ENCODE results near the gene BORCS8. TPM values are rescaled to one million over a fixed set of nuclear protein-coding genes. Genes with fewer than 3 reads are reported as not detected.
A peak's percentile ranks its signal among the peaks of the same experiment; 100 is the strongest.

The BORCS8 gene
- polyA plus RNA-seq, 2 of the 4 experiments (the other 2 are of a cell fraction) = 9.1 to 10.6 TPM

DNA sequence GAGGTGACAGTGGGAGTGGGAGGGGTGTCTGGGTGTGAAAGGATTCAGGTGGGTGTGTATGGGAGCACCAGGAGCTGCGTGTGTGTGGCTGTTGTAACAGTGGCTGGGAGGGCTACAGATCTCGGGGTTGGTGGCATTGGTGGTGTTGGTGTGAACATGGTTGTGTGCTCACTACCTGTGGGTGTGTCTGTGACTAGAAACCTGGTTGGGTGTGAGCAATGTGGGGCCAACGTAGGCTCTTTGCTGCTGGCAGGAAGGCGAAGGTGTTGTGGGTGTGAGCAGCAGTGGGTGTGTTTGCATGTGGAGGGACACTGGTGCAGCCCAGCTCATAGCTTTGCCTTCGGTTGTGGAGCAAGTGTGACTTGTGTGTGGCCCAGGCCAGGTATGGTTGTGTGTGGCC lies 15.0 kb upstream of the BORCS8 start:
- ChIA-PET CTCF (no interaction called here), POLR2A (no interaction called here)
- Histone ChIP-seq H3K4me3 (no peak overlapping the region), H3K4me1 (0 out of 3 replicates have a peak, but pooled peaks cover 5% of the 10 kb centered on the region), H3K4me2 (no peak overlapping the region), H3K9me3 (no peaks in the 10 kb centered on the region), H3K27ac (no peak overlapping the region)
- no peak for TF ChIP-seq CHD4 (IDR thresholded peaks at IDR 0.05; ENCODE audit: borderline replicate concordance)
- no peak for TF ChIP-seq TP53 (CRISPR knock-in tag; IDR thresholded peaks at IDR 0.05)
- no peak for TF ChIP-seq KDM1A (IDR thresholded peaks at IDR 0.05; ENCODE audit: low read depth)
- TF ChIP-seq CBX2 (IDR thresholded peaks at IDR 0.05; ENCODE audit: borderline replicate concordance, low read depth) = no peak
- TF ChIP-seq ZC3H11A (IDR thresholded peaks at IDR 0.05) = no peak
- no peak for TF ChIP-seq HOXA7 (CRISPR knock-in tag; IDR thresholded peaks at IDR 0.05)
- TF ChIP-seq EHF (CRISPR knock-in tag; IDR thresholded peaks at IDR 0.05) = no peak
- TF ChIP-seq ZSCAN20 (CRISPR knock-in tag; IDR thresholded peaks at IDR 0.05) = no peak
- TF ChIP-seq MAZ (IDR thresholded peaks at IDR 0.05; ENCODE audit: borderline replicate concordance, low read depth, low read length) = no peak
- no peak for TF ChIP-seq POLR2A (IDR thresholded peaks at IDR 0.05; ENCODE audit: low read length)
- no peak for TF ChIP-seq SREBF2 (IDR thresholded peaks at IDR 0.05)
- no peak for TF ChIP-seq JUNB (IDR thresholded peaks at IDR 0.05)
- no peak for TF ChIP-seq EP300 (IDR thresholded peaks at IDR 0.05)
- WGBS (ENCODE audit: missing lambda C conversion rate) = 9% methylated on average over 3 of the region's 5 CpGs
- DNase-seq (ENCODE audit: low read depth in 1 of 2, low spot score in 1 of 2) = no peak
- no peak for FAIRE-seq
- ATAC-seq = no peak

DNA sequence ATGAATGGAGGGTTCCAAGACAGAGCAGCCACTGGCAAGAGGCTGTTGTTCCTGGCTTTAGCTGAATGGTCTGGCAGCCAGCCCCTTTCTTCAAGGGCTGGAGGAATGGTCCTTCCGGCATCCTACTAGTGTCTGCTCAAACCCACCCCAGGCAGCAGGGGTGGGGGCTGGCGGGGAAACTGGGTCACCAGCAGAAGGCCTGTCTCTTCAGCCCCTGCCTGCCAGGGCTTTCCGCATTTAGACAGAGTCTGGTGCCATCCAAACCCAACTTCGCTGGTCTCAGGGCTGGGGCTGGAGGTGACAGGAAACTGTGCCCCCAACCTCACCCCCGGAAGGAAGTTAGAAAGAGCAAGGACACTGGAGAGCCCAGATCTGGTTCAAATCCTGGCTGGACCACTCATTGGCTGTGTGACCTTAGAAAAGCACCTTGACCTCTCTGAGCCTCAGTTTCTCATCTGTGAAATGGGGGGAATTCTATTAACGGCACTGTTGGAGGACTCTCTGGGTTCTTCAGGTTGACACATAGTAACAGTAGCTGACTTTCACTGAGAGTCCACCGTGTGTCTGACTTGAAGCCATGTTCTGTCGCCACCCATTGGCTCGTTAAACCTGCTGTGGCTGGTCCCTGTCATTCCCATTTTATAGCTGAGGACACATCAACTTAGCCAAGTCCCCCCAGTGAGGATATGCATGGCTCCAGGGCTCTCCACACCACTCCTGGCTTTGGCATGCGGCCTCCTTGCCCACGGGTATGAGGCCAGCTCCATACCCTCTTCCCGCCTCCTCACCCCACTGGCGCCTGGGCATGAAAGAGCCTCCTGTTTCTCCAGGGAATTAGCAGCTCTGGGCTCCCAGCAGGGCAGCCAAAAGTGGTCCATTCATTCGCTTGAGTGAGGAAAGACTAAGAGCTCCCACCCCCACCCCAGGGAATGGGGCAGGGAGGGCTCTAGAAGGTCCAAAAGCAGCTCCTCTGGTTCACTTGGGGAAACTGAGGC lies 13.8 kb upstream of the BORCS8 start:
- FAIRE-seq (no peak), ATAC-seq (no peak), DNase-seq (ENCODE audit: low read depth in 1 of 2, low spot score in 1 of 2) (no peak)
- no peaks in the 10 kb centered on the region for H3K9me3 ChIP-seq
- H3K4me2 ChIP-seq = no peak overlapping the region
- H3K4me1 ChIP-seq = 0 out of 3 replicates have a peak, but pooled peaks cover 7% of the 10 kb centered on the region
- H3K4me3 ChIP-seq = no peak overlapping the region
- no peak overlapping the region for H3K27ac ChIP-seq
- POLR2A ChIA-PET = no interaction called here
- peak; percentile 22; the same call in 1 of the 2 replicates for TF ChIP-seq KDM1A (IDR thresholded peaks at IDR 0.05; ENCODE audit: low read depth)
- peak; percentile 13 for TF ChIP-seq ZFP36 (IDR thresholded peaks at IDR 0.05; ENCODE audit: borderline replicate concordance, partially characterized antibody)
- TF ChIP-seq MAX (IDR thresholded peaks at IDR 0.05) = no peak
- 55% methylated on average over 8 of the region's 14 CpGs for WGBS (ENCODE audit: missing lambda C conversion rate)
- CTCF ChIA-PET = interaction anchor here (1.0 kb wide), 1 partner anchor 25 kb away, joined by 3 read pairs; no protein-coding TSS in a partner anchor

GRCh38 chr19:19204181-19204580 lies 12.2 kb upstream of the BORCS8 start:
- DNase-seq (ENCODE audit: low read depth in 1 of 2, low spot score in 1 of 2) = no peak
- TF ChIP-seq JUNB (IDR thresholded peaks at IDR 0.05) (no peak), PBX3 (IDR thresholded peaks at IDR 0.05) (no peak), ESRRA (IDR thresholded peaks at IDR 0.05; ENCODE audit: borderline replicate concordance, low read length) (no peak), RCOR1 (IDR thresholded peaks at IDR 0.05; ENCODE audit: low read depth, low read length) (no peak), ZFP36 (IDR thresholded peaks at IDR 0.05; ENCODE audit: borderline replicate concordance, partially characterized antibody) (no peak), EHF (CRISPR knock-in tag; IDR thresholded peaks at IDR 0.05) (no peak), REST (IDR thresholded peaks at IDR 0.05) (no peak), MAFK (IDR thresholded peaks at IDR 0.05; ENCODE audit: partially characterized antibody) (no peak), RNF2 (IDR thresholded peaks at IDR 0.05; ENCODE audit: borderline replicate concordance, low read depth) (no peak), POLR2AphosphoS2 (conservative IDR thresholded peaks at IDR 0.05; ENCODE audit: low read length) (no peak), CTCF (IDR thresholded peaks at IDR 0.05) (no peak), NPAS2 (CRISPR knock-in tag; IDR thresholded peaks at IDR 0.05; ENCODE audit: borderline replicate concordance) (no peak), NFE2L2 (conservative IDR thresholded peaks at IDR 0.05; ENCODE audit: low read length) (no peak), PHF8 (IDR thresholded peaks at IDR 0.05; ENCODE audit: borderline replicate concordance, low read depth) (no peak), TFCP2L1 (CRISPR knock-in tag; IDR thresholded peaks at IDR 0.05) (no peak)

More at GRCh38 chr19:19204181-19204580, 12.2 kb upstream of the BORCS8 start:
- WGBS (ENCODE audit: missing lambda C conversion rate) = 65% methylated on average over 13 of the region's 13 CpGs
- ChIA-PET POLR2A (interaction anchor here (0.6 kb wide), 1 partner anchor 221 kb away, joined by 3 read pairs; no protein-coding TSS in a partner anchor), CTCF (no interaction called here)
- ATAC-seq = no peak
- Histone ChIP-seq H3K4me3 (no peak overlapping the region), H3K4me2 (no peak overlapping the region), H3K27ac (no peak overlapping the region), H3K4me1 (0 out of 3 replicates have a peak, but pooled peaks cover 7% of the 10 kb centered on the region), H3K9me3 (no peaks in the 10 kb centered on the region)
- FAIRE-seq = no peak

Data from A549 (cell line).